Activated T-helper 2 cell treated with anti-CD3 and anti-CD28 coated beads, Interferon-gamma antibody, Interleukin-2, Interleukin-4, amounts not matched to agents 10 μg/mL and 5 μg/mL and 100 μg/mL, durations not matched to agents 14 hours and 24 hours and 36 hours (primary cell): ENCODE results near the gene EXTL2. TPM values are rescaled to one million over a fixed set of nuclear protein-coding genes. Genes with fewer than 3 reads are reported as not detected.
"Not testable (repeated sequence)": the region's sequence is repeated elsewhere in the genome, so short reads cannot be mapped to it uniquely, and the experiment has no call there.

Experiments used
- DNase-seq: peaks from one replicate; pipeline ENCODE4 v3.0.0; 2021; ENCODE audit warnings: low spot score
- H3K27ac Mint-ChIP-seq: one replicate; pipeline ENCODE4 v1.8.0; 2021; ENCODE audit warnings: mixed read lengths
- H3K27me3 Mint-ChIP-seq: one replicate; pipeline ENCODE4 v1.8.0; 2021; ENCODE audit warnings: low read depth, mixed read lengths
- H3K36me3 Mint-ChIP-seq: one replicate; pipeline ENCODE4 v1.8.0; 2021; ENCODE audit warnings: low read depth, mixed read lengths
- H3K4me1 Mint-ChIP-seq: one replicate; pipeline ENCODE4 v1.8.0; 2021; ENCODE audit warnings: low read depth, mixed read lengths
- H3K4me3 Mint-ChIP-seq: one replicate; pipeline ENCODE4 v1.8.0; 2021; ENCODE audit warnings: low read depth, mild to moderate bottlenecking, moderate library complexity, mixed read lengths
- H3K9me3 Mint-ChIP-seq: one replicate; pipeline ENCODE4 v1.8.0; 2021; ENCODE audit warnings: mixed read lengths
- intact Hi-C: fragments of 100-400 bp; cut with micrococcal nuclease; formaldehyde crosslinking; loops from one replicate; pipeline ENCODE4 v1.15.1; 2023
- total RNA-seq: library from RNA; stranded (reverse); gene quantifications from 2 replicates; pipeline ENCODE4 v1.2.3, GENCODE V29; 2022

Gene EXTL2
- total RNA-seq, 1 donor from 2014 or later, result 3.8 TPM

DNA sequence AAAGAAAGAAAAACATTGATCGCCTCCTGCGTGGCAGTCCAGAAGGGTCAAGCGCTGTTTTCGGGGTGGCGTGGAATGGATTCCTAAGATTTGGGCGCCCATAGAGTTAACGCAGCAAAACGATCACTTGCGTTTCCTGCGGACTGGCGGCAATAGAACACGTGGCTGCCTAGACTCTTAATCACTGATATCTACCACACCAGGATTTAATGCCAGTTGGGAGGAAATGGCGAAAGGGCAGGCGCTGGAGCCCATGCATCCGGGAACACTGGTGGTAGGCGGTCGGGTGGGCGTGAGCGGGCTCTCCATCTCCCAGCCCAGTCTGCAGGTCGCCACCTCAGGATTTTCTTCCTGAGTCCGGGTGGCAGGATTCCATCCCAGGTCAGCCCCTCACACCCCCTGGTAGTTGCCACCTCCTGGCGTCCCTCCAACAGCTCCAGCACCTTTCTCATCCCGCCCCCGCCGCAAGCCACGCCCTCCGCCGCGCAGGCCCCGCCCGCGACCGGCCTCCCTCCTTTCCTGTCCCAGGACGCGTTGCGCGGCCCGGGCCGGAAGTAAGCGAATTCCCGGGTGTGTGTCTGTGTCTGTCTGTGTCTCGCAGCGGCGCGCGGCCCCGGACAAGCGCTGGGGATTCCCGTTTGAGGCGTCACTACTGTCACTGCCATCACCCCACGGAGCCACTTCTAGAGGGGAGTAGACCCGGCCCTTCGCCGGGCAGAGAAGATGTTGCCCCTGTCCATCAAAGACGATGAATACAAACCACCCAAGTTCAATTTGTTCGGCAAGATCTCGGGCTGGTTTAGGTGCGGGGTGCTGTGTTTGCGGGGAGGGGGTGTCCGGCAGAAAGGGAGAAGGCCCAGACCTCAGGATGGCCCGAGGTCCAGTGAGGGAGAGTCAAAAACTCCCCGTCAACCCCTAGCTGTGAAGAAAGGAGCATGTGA, 1.2 kb upstream of the EXTL2 start, which contains the start of gene SLC30A7:
TSS of gene SLC30A7 (plus strand) at position 551 of the 941 bp plus-strand sequence. CDS start at position 724, 173 bp downstream.
- peaks cover 7% of the 10 kb centered on the region for H3K9me3 Mint-ChIP-seq
- H3K4me3 Mint-ChIP-seq, result peak within 1 kb of the TSS; percentile 95
- peaks cover 41% of the 10 kb centered on the region for H3K4me1 Mint-ChIP-seq
- H3K36me3 Mint-ChIP-seq, result peaks cover 42% of the 10 kb centered on the region
- peak; percentile 92 for DNase-seq
- H3K27ac Mint-ChIP-seq, result peak within 1 kb of the TSS; percentile 97
- H3K27me3 Mint-ChIP-seq, result no peaks in the 10 kb centered on the region
- intact Hi-C loops, result loop anchor here (1.0 to 5.0 kb wide), 5 partner anchors 343 to 859 kb away; partner anchors contain the start of gene TRMT13

DNA sequence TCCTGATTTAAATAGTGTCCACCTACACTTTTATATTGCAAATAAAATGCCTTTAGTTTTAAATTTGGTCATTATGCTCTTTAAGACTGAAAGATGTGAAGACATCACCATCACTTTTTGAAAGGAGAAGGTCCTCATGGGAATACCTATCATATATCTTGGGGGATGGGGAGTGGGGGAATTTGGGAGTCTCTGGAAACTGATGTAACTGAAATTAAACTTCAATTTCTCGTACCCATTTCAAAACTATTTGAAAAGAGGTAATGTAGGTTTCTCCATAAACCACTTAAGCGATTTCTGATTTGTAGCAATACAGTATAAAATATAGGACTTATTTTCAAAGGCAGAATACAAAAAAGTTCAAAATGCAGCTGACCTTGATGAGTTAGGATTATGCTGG, 924 bp downstream of the EXTL2 start:
- intact Hi-C loops, result loop anchor here (2.0 kb wide), 1 partner anchor 345 kb away; no protein-coding TSS in a partner anchor
- peak overlapping the region; percentile 56 for H3K4me3 Mint-ChIP-seq
- no peak for DNase-seq
- peaks cover 43% of the 10 kb centered on the region for H3K36me3 Mint-ChIP-seq
- peaks cover 25% of the 10 kb centered on the region for H3K9me3 Mint-ChIP-seq
- H3K27me3 Mint-ChIP-seq, result no peaks in the 10 kb centered on the region
- H3K27ac Mint-ChIP-seq, result no peak overlapping the region
- peaks cover 33% of the 10 kb centered on the region for H3K4me1 Mint-ChIP-seq

DNA sequence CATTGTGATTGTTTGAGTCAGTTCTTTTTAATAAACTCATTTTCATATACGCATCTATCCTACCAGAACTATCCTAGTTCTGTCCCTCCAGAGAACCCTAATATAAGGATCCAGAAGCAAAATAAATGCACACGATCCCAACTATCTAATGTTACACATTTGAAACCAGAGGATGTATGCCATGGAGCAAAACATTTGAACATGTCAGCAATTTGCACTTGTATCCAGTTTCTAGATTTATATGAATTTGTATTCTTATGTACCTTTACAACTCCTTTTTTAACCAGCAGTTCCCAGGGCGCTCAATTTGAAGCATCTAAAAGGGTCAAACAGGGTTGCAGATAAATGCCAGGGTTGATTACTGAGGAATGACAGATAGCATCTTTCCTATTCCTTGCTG, 2.1 kb downstream of the EXTL2 start:
- Mint-ChIP-seq H3K36me3 (peaks cover 40% of the 10 kb centered on the region), H3K27ac (no peak overlapping the region), H3K27me3 (no peaks in the 10 kb centered on the region), H3K4me3 (no peak overlapping the region), H3K4me1 (peaks cover 24% of the 10 kb centered on the region), H3K9me3 (peaks cover 32% of the 10 kb centered on the region)
- intact Hi-C loops, result no loop called here
- no peak for DNase-seq

DNA sequence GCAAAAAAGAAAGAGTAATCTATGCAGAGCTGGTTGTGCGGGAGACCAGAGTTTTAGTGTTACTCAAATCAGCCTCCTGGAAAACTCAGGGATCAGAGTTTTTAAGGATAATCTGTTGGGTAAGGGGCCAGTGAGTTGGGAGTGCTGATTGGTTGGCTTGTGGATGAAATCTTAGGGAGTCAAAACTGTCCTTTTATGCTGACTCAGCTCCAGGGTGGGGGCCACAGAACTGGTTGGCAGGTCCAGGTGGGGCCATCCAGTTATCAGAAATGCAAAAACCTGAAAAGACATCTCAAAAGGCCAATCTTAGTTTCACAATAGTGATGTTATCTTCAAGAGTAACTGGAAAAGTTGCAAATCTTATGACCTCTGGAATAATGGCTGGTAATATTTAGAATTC, 3.3 kb downstream of the EXTL2 start:
- peaks cover 34% of the 10 kb centered on the region for H3K36me3 Mint-ChIP-seq
- no peak for DNase-seq
- H3K4me3 Mint-ChIP-seq, result no peak overlapping the region
- no peaks in the 10 kb centered on the region for H3K27me3 Mint-ChIP-seq
- peaks cover 32% of the 10 kb centered on the region for H3K9me3 Mint-ChIP-seq
- H3K27ac Mint-ChIP-seq, result no peak overlapping the region
- intact Hi-C loops, result no loop called here
- peaks cover 21% of the 10 kb centered on the region for H3K4me1 Mint-ChIP-seq

DNA sequence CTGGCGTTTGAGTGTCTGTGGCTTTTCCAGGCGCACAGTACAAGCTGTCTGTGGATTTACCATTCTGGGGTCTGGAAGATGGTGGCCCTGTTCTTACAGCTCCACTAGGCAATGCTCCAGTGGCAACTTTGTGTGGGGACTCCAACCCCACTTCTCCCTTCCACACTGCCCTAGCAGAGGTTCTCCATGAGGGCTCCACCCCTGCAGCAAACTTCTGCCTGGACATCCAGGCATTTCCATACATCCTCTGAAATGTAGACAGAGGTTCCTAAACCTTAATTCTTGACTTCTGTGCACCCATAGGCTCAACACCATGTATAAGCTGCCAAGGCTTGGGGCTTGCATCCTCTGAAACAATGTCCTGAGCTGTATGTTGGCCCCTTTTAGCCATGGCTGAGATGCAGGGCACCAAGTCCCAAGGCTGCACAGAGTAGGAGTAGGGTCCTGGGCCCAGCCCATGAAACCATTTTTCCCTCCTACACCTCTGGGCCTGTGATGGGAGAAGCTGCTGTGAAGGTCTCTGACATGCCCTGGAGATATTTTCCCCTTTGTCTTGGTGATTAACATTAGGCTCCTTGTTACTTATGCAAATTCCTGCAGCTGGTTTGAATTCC, 4.7 kb downstream of the EXTL2 start:
- H3K27me3 Mint-ChIP-seq, intact Hi-C loops, DNase-seq, H3K4me3 Mint-ChIP-seq, H3K27ac Mint-ChIP-seq: not testable (repeated sequence)
- Mint-ChIP-seq H3K36me3 (peaks cover 31% of the 10 kb centered on the region), H3K4me1 (peaks cover 21% of the 10 kb centered on the region), H3K9me3 (peaks cover 32% of the 10 kb centered on the region)

DNA sequence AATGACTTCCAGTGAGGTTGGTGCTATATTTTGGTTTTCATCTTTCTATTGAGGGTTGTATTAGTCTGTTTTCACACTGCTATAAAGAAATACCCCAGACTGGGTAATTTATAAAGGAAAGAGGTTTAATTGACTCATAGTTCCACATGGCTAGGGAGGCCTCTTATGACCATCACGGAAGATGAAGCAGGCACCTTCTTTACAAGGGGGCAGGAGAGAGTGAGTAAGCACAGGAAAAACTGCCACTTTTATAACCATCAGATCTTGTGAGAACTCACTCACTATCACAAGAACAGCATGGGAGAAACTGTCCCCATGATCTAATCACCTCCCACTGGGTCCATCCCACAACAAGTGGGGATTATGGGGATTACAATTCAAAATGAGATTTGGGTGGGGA, 5.6 kb downstream of the EXTL2 start:
- Mint-ChIP-seq H3K4me1 (peaks cover 14% of the 10 kb centered on the region), H3K9me3 (peaks cover 32% of the 10 kb centered on the region), H3K36me3 (peaks cover 31% of the 10 kb centered on the region)
- H3K4me3 Mint-ChIP-seq, H3K27ac Mint-ChIP-seq, intact Hi-C loops, DNase-seq, H3K27me3 Mint-ChIP-seq: not testable (repeated sequence)

DNA sequence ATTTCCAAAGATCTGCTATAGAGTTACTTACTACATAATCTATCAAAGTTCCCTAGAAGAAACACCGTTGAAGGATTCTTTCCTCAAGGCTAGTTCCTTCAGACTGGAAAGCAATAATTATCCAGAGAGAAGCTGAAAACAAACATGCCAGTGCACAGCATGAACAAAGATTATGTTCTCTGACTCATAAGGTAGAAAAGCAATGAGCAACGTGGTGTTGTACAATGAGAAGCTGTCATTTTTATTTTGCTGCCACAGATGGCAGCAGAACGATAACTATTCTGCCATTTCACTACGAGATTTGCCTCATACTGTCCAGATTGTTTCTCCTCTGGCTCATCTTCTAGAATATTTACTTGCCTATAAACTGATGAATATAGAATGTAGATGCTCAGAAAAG, 10.7 kb downstream of the EXTL2 start:
- H3K27ac Mint-ChIP-seq, result no peak overlapping the region
- intact Hi-C loops, result no loop called here
- no peak overlapping the region for H3K4me3 Mint-ChIP-seq
- DNase-seq, result no peak
- H3K36me3 Mint-ChIP-seq, result peaks cover 9% of the 10 kb centered on the region
- peaks cover 4% of the 10 kb centered on the region for H3K27me3 Mint-ChIP-seq
- H3K4me1 Mint-ChIP-seq, result peaks cover 2% of the 10 kb centered on the region
- peaks cover 9% of the 10 kb centered on the region for H3K9me3 Mint-ChIP-seq

DNA sequence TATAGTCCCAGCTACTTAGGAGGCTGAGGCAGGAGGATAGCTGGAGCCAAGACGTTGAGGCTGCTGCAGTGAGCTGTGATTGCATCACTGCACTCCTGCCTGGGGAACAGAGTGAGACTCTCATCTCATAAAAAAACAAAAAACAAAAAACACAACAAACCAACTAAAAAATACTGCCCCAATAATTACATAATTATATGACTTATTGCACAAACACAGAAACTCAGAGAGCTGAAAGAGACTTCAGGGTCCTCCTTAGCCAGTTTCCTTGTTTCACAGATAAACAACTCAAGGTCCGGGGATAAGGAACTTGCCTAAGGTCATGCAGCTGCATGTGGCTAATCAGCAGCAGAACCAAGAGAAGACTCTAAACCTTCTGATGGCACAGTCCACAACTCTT, 11.9 kb downstream of the EXTL2 start:
- no peak for DNase-seq
- Mint-ChIP-seq H3K4me1 (peaks cover 2% of the 10 kb centered on the region), H3K9me3 (no peaks in the 10 kb centered on the region), H3K36me3 (no peaks in the 10 kb centered on the region), H3K4me3 (no peak overlapping the region), H3K27me3 (peaks cover 4% of the 10 kb centered on the region), H3K27ac (no peak overlapping the region)
- intact Hi-C loops, result no loop called here

DNA sequence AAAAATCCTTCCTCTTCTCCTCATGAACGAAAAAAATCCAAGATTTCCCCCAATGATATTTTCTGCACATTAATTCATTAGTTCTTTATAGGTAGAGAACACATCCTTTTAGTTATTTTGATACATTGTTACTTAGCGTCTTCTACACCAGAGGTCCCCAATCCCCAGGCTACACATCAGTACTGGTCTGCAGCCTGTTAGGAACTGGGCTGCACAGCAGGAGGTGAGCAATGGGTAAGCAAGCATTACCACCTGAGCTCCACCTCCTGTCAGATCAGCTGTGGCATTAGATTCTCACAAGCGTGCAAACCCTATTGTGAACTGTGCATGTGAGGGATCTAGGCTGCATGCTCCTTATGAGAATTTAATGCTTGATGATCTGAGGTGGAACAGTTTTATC, 13.0 kb downstream of the EXTL2 start:
- H3K4me3 Mint-ChIP-seq, result no peak overlapping the region
- no peak for DNase-seq
- peaks cover 2% of the 10 kb centered on the region for H3K4me1 Mint-ChIP-seq
- peaks cover 4% of the 10 kb centered on the region for H3K27me3 Mint-ChIP-seq
- intact Hi-C loops, result no loop called here
- H3K27ac Mint-ChIP-seq, result no peak overlapping the region
- no peaks in the 10 kb centered on the region for H3K9me3 Mint-ChIP-seq
- H3K36me3 Mint-ChIP-seq, result no peaks in the 10 kb centered on the region

DNA sequence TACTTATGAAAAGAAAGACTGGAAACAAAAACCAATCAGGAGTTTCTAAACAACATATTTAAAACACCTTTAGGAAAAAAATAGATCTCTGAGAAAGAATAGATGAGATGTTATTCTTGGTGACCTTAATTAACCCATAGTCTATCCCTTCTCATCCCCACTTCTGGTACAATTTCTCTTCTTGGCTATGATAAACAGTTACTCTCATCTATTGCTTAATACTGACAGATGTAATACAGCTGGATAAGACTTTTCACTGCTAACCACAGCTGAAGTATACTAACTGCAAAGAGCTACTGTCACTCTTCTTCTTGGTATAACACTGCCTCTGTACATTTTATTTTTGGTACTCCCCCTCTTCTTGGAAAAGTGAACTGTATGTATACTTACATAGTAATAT, 15.2 kb downstream of the EXTL2 start:
- Mint-ChIP-seq H3K27me3 (peaks cover 6% of the 10 kb centered on the region), H3K36me3 (no peaks in the 10 kb centered on the region), H3K9me3 (no peaks in the 10 kb centered on the region), H3K27ac (no peak overlapping the region), H3K4me3 (no peak overlapping the region), H3K4me1 (peaks cover 2% of the 10 kb centered on the region)
- intact Hi-C loops, result no loop called here
- DNase-seq, result no peak

DNA sequence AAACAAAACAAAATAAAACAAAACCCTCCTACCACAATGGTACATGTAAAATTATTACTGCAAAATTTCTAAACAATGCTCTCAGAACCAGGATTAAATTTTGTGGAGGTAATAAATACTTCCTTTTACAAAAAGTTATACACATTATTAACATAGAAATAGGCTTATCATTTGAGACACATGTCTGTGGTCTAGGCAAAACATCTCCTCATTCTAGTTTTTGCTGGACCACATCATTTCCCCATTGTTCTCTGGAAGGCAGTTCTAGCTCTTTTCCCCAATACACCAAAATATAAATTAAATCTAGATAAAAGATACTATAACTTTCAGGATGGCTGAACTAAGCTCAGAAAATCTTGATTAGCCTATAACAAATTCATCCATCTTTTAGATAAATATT, 18.4 kb downstream of the EXTL2 start:
- intact Hi-C loops, result no loop called here
- DNase-seq, result no peak
- H3K36me3 Mint-ChIP-seq, result no peaks in the 10 kb centered on the region
- peaks cover 2% of the 10 kb centered on the region for H3K27me3 Mint-ChIP-seq
- H3K4me1 Mint-ChIP-seq, result no peaks in the 10 kb centered on the region
- no peaks in the 10 kb centered on the region for H3K9me3 Mint-ChIP-seq
- H3K27ac Mint-ChIP-seq, result no peak overlapping the region
- H3K4me3 Mint-ChIP-seq, result no peak overlapping the region

DNA sequence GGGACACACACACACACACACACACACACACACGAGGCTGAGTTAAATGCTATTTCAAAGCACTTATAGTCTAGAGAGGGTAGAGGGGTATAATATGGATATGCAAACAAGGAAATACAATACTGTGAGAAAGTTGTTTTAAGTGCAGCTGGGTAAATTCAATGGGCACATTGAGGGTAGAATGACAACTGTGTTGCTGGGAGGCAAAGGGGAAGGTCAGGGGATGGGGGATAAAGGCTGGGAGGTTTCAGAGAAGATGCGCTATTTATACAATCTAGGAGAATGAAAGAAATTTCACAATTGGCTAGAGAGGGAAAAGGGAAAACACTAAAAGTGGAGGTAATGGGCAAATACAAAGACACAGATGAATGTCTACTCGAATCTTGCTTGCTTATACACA, 19.4 kb downstream of the EXTL2 start:
- no peak for DNase-seq
- Mint-ChIP-seq H3K27ac (no peak overlapping the region), H3K9me3 (no peaks in the 10 kb centered on the region), H3K36me3 (no peaks in the 10 kb centered on the region), H3K4me1 (no peaks in the 10 kb centered on the region), H3K27me3 (peaks cover 2% of the 10 kb centered on the region), H3K4me3 (no peak overlapping the region)
- intact Hi-C loops, result no loop called here

DNA sequence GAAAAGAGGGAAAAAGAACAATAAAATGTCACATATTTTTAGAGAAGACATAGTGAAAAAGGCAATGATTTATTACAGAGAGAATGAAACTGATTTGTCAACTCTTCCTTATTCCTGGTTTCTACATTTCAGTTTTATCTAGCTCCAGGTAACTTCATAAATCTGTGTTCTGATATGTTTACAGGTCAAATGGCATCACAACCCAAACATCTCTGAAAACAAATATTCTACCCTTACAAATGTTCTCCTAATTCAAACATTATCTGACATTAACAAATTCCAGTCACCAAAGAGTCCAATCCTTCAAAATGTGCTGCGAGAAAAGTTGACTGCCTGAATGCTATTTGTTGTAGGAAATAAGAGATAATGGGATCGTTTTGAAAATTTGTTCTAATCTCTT, 20.2 kb downstream of the EXTL2 start:
- intact Hi-C loops, result no loop called here
- Mint-ChIP-seq H3K27ac (no peak overlapping the region), H3K27me3 (peaks cover 2% of the 10 kb centered on the region), H3K4me1 (no peaks in the 10 kb centered on the region), H3K4me3 (no peak overlapping the region), H3K9me3 (no peaks in the 10 kb centered on the region), H3K36me3 (no peaks in the 10 kb centered on the region)
- DNase-seq, result no peak
